GM12878 (cell line): ENCODE results near the gene PRR7. TPM values are rescaled to one million over a fixed set of nuclear protein-coding genes. Genes with fewer than 3 reads are reported as not detected.

Source experiments
- ATAC-seq: fragments of 200-7000 bp; cut with Tn5 transposase; 3 replicates; pipeline ENCODE4 v1.9.1; 2020; ENCODE audit warnings: mild to moderate bottlenecking, moderate library complexity
- BruUV-seq: library from RNA; stranded (reverse); fragments of 400-500 nt; replicated peaks from 2 replicates; lab custom pipeline; 2021; lab: Mats Ljungman, UMichigan
- CTCF ChIA-PET: fragments of 300-600 bp; sonication (Branson Sonifier 250); formaldehyde crosslinking; extraction: SDS; loops from one replicate; lab custom pipeline; 2021; ENCODE audit warnings: inconsistent platforms; lab: Yijun Ruan, JAX
- POLR2A ChIA-PET: fragments of 350-600 bp; formaldehyde crosslinking; extraction: SDS; loops from one replicate; lab custom pipeline; 2021; ENCODE audit warnings: inconsistent platforms; lab: Charles Lee
- RAD21 ChIA-PET: fragments of 300-600 bp; sonication (Branson Sonifier 250); formaldehyde crosslinking; loops from one replicate; lab custom pipeline; 2023; ENCODE audit warnings: antibody characterized with exemption; ENCODE audit not compliant: unreplicated experiment; lab: Charles Lee
- SMC1A ChIA-PET: fragments of 300-600 bp; sonication (Branson Sonifier 250); formaldehyde crosslinking; loops from one replicate; lab custom pipeline; 2023; ENCODE audit not compliant: unreplicated experiment, uncharacterized antibody; lab: Charles Lee
- DNase-seq: peaks from one replicate; pipeline ENCODE4 v3.0.0-alpha.2; 2011; ENCODE audit warnings: low read depth, low spot score
- FAIRE-seq: peaks from 3 replicates; lab custom pipeline; 2011; peaks lifted over from hg19 to GRCh38; lab: Jason Lieb, UNC
- H2AFZ ChIP-seq: 2 replicates; pipeline ENCODE4 v1.6.0; 2011; ENCODE audit warnings: low read depth, low read length, control low read depth; ENCODE audit not compliant: control insufficient read depth
- H3K27ac ChIP-seq: 2 replicates; pipeline ENCODE4 v1.5.1; 2011; ENCODE audit warnings: control low read depth; ENCODE audit not compliant: control insufficient read depth, insufficient read depth
- H3K27me3 ChIP-seq, 2 experiments: replicated peaks in 1 of 2; 2 replicates each; pipeline versions ENCODE4 v1.6.0 to v1.6.1; 2011; ENCODE audit warnings: low read length in 1 of 2; ENCODE audit not compliant: control insufficient read depth in 2 of 2, insufficient read depth in 2 of 2
- H3K36me3 ChIP-seq, 2 experiments: 2 replicates each; pipeline ENCODE4 v1.5.1; 2011; ENCODE audit warnings: low read length in 1 of 2; ENCODE audit not compliant: control insufficient read depth in 2 of 2, insufficient read depth in 2 of 2
- H3K4me1 ChIP-seq: 2 replicates; pipeline ENCODE4 v1.6.1; 2011; ENCODE audit warnings: mild to moderate bottlenecking, low read length, moderate library complexity, mixed read lengths; ENCODE audit not compliant: control insufficient read depth, insufficient read depth
- H3K4me2 ChIP-seq: 2 replicates; pipeline ENCODE4 v1.6.0; 2011; ENCODE audit warnings: control low read depth; ENCODE audit not compliant: control insufficient read depth, insufficient read depth
- H3K4me3 ChIP-seq: fragments of 200-600 bp; sonication (generic); 2 replicates; pipeline ENCODE4 v1.5.1; 2016
- H3K79me2 ChIP-seq: 2 replicates; pipeline ENCODE4 v1.6.0; 2011; ENCODE audit warnings: low read length; ENCODE audit not compliant: control insufficient read depth, insufficient read depth
- H3K9ac ChIP-seq: 2 replicates; pipeline ENCODE4 v1.8.0; 2011; ENCODE audit warnings: low read length, control low read depth, mixed read lengths; ENCODE audit not compliant: control insufficient read depth, insufficient read depth
- H3K9me3 ChIP-seq: replicated peaks from 3 replicates; pipeline ENCODE4 v1.5.1; 2011; ENCODE audit warnings: mild to moderate bottlenecking, low read length; ENCODE audit not compliant: control insufficient read depth, insufficient read depth
- H4K20me1 ChIP-seq: 2 replicates; pipeline ENCODE4 v1.6.0; 2011; ENCODE audit not compliant: control insufficient read depth, insufficient read depth
- BCL3 ChIP-seq: IDR thresholded peaks from 2 replicates; pipeline ENCODE4 v1.6.1; 2011; ENCODE audit warnings: borderline replicate concordance, low read depth, mild to moderate bottlenecking, moderate library complexity, low read length; ENCODE audit not compliant: insufficient read depth, poor library complexity, severe bottlenecking
- BMI1 ChIP-seq: fragments of 450-650 bp; IDR thresholded peaks from 2 replicates; pipeline ENCODE4 v1.6.1; 2016; ENCODE audit warnings: mild to moderate bottlenecking, moderate library complexity, borderline replicate concordance
- LARP7 ChIP-seq: fragments of 450-650 bp; IDR thresholded peaks from 2 replicates; pipeline ENCODE4 v1.6.1; 2017; ENCODE audit warnings: mild to moderate bottlenecking
- POLR2A ChIP-seq: IDR thresholded peaks from 2 replicates; pipeline ENCODE4 v1.6.1; 2011; ENCODE audit warnings: low read depth, mild to moderate bottlenecking, low read length
- WGBS: methylation state at CpG from one replicate; pipeline ENCODE4 v1.1.6; 2016; ENCODE audit warnings: low lambda C conversion rate; ENCODE audit not compliant: insufficient replicate concordance, insufficient coverage; ENCODE audit errors: missing lambda C conversion rate; 5-methylcytosine and 5-hydroxymethylcytosine counted together
- in situ Hi-C: fragments of 300-500 bp; cut with MboI; formaldehyde crosslinking; loops from 9 replicates; pipeline ENCODE4 v1.14.3; 2018; ENCODE audit warnings: mixed read lengths
- intact Hi-C: fragments of 100-400 bp; cut with micrococcal nuclease; formaldehyde crosslinking; loops from one replicate; pipeline ENCODE4 v1.14.2; 2022; ENCODE audit not compliant: unreplicated experiment
- polyA plus RNA-seq, 11 experiments: library from polyadenylated mRNA; depleted of rRNA in 4 of 11; unstranded in 6 of 11; stranded (reverse) in 5 of 11; fragments of >200 nt; fragmentation: Nextera tagmentation in 4 of 11; fragmentation: Illumina TruSeq in 1 of 11; extraction: Ambion mirVana in 4 of 11; extraction: Trizol in 1 of 11; gene quantifications; 1 replicate in 1 of 11; 2 replicates in 10 of 11; pipeline versions ENCODE4 v1.2.1 to v1.2.3, GENCODE V29; 2011 to 2016; ENCODE audit warnings: inconsistent platforms in 2 of 11, missing spikeins in 2 of 11, low read depth in 1 of 11
- total RNA-seq, 4 experiments: library from RNA; depleted of rRNA in 3 of 4; stranded (reverse); fragments of >200 nt in 3 of 4; fragmentation: Illumina TruSeq in 1 of 4; extraction: Trizol in 1 of 4; gene quantifications; 2 replicates each; pipeline versions ENCODE4 v1.2.1 to v1.2.3, GENCODE V29; 2013 to 2021

PRR7 gene
- total and polyA plus RNA-seq, 10 of the 15 experiments (the other 5 are each of a cell fraction or from before 2014, with no cell fraction given), result 0.09 to 18.8 (median 4.6) TPM; not detected in 2

- WGBS, result 87% methylated on average over 16 of the region's 16 CpGs
- CTCF ChIA-PET, result interaction anchor here (1.4 to 4.6 kb wide), 13 partner anchors 7 to 389 kb away, joined by 3 to 72 read pairs (median 12); partner anchors contain the start of genes DOK3, F12, MXD3 and PRR7
- Histone ChIP-seq H3K27ac (peak overlapping the region; percentile 81), H3K4me1 (peaks cover 39% of the 10 kb centered on the region), H2AFZ (no peak overlapping the region), H4K20me1 (no peaks in the 10 kb centered on the region), H3K4me3 (no peak overlapping the region), H3K9me3 (no peaks in the 10 kb centered on the region), H3K4me2 (peak overlapping the region; percentile 0; the same call in 1 of the 2 replicates), H3K27me3 (no peaks in the 10 kb centered on the region; a peak in 1 of 4 replicates), H3K36me3 (peaks cover 7 to 19% of the 10 kb centered on the region in 2 experiments; a peak in 3 of 4 replicates), H3K9ac (no peak overlapping the region), H3K79me2 (peaks cover 9% of the 10 kb centered on the region)
- intact Hi-C loops, result loop anchor here (5.0 to 10.0 kb wide), 2 partner anchors 191 to 388 kb away; partner anchors contain the start of gene MXD3
- no TSS peak for BruUV-seq
- in situ Hi-C loops, result no loop called here
- TF ChIP-seq POLR2A (peak; percentile 1; the same call in 1 of the 2 replicates), BCL3 (peak; percentile 11), LARP7 (0 out of 2 replicates have a peak, but pooled peaks have one; percentile 14), BMI1 (no peak)
- RAD21 ChIA-PET, result interaction anchor here (0.9 to 4.5 kb wide), 6 partner anchors 16 to 113 kb away, joined by 3 to 40 read pairs (median 12); no protein-coding TSS in a partner anchor
- POLR2A ChIA-PET, result interaction anchor here (0.6 to 1.9 kb wide), 6 partner anchors 31 to 134 kb away, joined by 3 to 10 read pairs (median 4); no protein-coding TSS in a partner anchor
- SMC1A ChIA-PET, result interaction anchor here (1.3 to 3.3 kb wide), 4 partner anchors 13 to 113 kb away, joined by 4 to 23 read pairs (median 10); no protein-coding TSS in a partner anchor
- FAIRE-seq (no peak), ATAC-seq (no peak), DNase-seq (no peak)
Observed at GRCh38 chr5:177502886-177503285, 56.3 kb downstream of the PRR7 start.
